SK-N-SH (cell line): ENCODE results near the gene SLC1A2. TPM values are rescaled to one million over a fixed set of nuclear protein-coding genes. Genes with fewer than 3 reads are reported as not detected.

Experiments used
- CTCF ChIA-PET: fragments of 300-600, 350-600 bp; formaldehyde crosslinking; extraction: SDS; loops from one replicate; lab custom pipeline; 2021; lab: Yijun Ruan, JAX
- POLR2A ChIA-PET: fragments of 350-600 bp; sonication (Branson Sonifier 250); formaldehyde crosslinking; extraction: SDS; loops from one replicate; lab custom pipeline; 2020; ENCODE audit warnings: antibody characterized with exemption, inconsistent platforms; lab: Yijun Ruan, JAX
- DNase-seq: peaks from one replicate; pipeline ENCODE4 v3.0.0; 2012
- H2AFZ ChIP-seq: fragments of 200-600 bp; sonication (generic); 2 replicates; pipeline ENCODE4 v1.8.1; 2016; ENCODE audit warnings: antibody characterized with exemption, mild to moderate bottlenecking, low read depth
- H3F3A ChIP-seq: fragments of 200-600 bp; sonication (generic); replicated peaks from 2 replicates; pipeline ENCODE3; 2016; ENCODE audit warnings: antibody characterized with exemption, mild to moderate bottlenecking; ENCODE audit not compliant: insufficient read depth
- H3K27ac ChIP-seq, 2 experiments: fragments of 200-500 bp in 1 of 2; fragments of 200-600 bp in 1 of 2; sonication (Bioruptor generic) in 1 of 2; sonication (generic), shearing (Covaris generic) in 1 of 2; 2 replicates each; pipeline versions ENCODE4 v1.5.1 to v1.6.1; 2014 to 2016; ENCODE audit warnings: low read depth in 2 of 2, inconsistent platforms in 1 of 2, low read length in 1 of 2, mild to moderate bottlenecking in 1 of 2, mixed read lengths in 1 of 2
- H3K27me3 ChIP-seq: fragments of 200-600 bp; sonication (generic), shearing (Covaris generic); 2 replicates; pipeline ENCODE4 v1.6.1; 2016; ENCODE audit warnings: mixed run types; ENCODE audit not compliant: insufficient read depth
- H3K36me3 ChIP-seq, 2 experiments: fragments of 200-500 bp in 1 of 2; fragments of 200-600 bp in 1 of 2; sonication (Bioruptor generic) in 1 of 2; sonication (generic) in 1 of 2; replicated peaks in 1 of 2; 2 replicates each; pipeline versions ENCODE3 to v1.5.1; 2014 to 2016; ENCODE audit warnings: low read length in 1 of 2, mild to moderate bottlenecking in 1 of 2; ENCODE audit not compliant: insufficient read depth in 2 of 2, control insufficient read depth in 1 of 2
- H3K4me1 ChIP-seq, 2 experiments: fragments of 200-500 bp in 1 of 2; fragments of 200-600 bp in 1 of 2; sonication (Bioruptor generic) in 1 of 2; sonication (generic), shearing (Covaris generic) in 1 of 2; 2 replicates each; pipeline versions ENCODE4 v1.5.1 to v1.6.1; 2014 to 2016; ENCODE audit warnings: low read depth in 1 of 2, low read length in 1 of 2, mixed run types in 1 of 2; ENCODE audit not compliant: insufficient read depth in 2 of 2, control insufficient read depth in 1 of 2
- H3K4me2 ChIP-seq: fragments of 200-600 bp; sonication (generic), shearing (Covaris generic); 2 replicates; pipeline ENCODE4 v1.6.1; 2017; ENCODE audit warnings: mixed run types
- H3K4me3 ChIP-seq, 2 experiments: fragments of 200-500 bp in 1 of 2; fragments of 200-600 bp in 1 of 2; sonication (Bioruptor generic) in 1 of 2; sonication (generic), shearing (Covaris generic) in 1 of 2; 2 replicates each; pipeline versions ENCODE4 v1.5.1 to v1.8.1; 2014 to 2016; ENCODE audit warnings: low read depth in 2 of 2, inconsistent platforms in 1 of 2, low read length in 1 of 2, mild to moderate bottlenecking in 1 of 2, mixed read lengths in 1 of 2, moderate library complexity in 1 of 2
- H3K79me2 ChIP-seq: fragments of 200-600 bp; sonication (generic); 2 replicates; pipeline ENCODE4 v1.8.1; 2017; ENCODE audit warnings: mild to moderate bottlenecking; ENCODE audit not compliant: insufficient read depth
- H3K9ac ChIP-seq: fragments of 200-600 bp; sonication (generic); 2 replicates; pipeline ENCODE4 v1.6.1; 2017; ENCODE audit warnings: mixed run types
- H3K9me2 ChIP-seq: fragments of 200-600 bp; sonication (generic); 2 replicates; pipeline ENCODE4 v1.6.1; 2017; ENCODE audit warnings: mixed run types
- H3K9me3 ChIP-seq: fragments of 200-600 bp; sonication (generic); 2 replicates; pipeline ENCODE4 v1.6.1; 2017; ENCODE audit warnings: mixed run types, mild to moderate bottlenecking, moderate library complexity
- H4K20me1 ChIP-seq: fragments of 200-600 bp; sonication (generic); 2 replicates; pipeline ENCODE4 v1.6.1; 2017; ENCODE audit warnings: mild to moderate bottlenecking, mixed run types; ENCODE audit not compliant: insufficient read depth
- CHD2 ChIP-seq: fragments of 150-350 bp; IDR thresholded peaks from 2 replicates; pipeline ENCODE4 v1.6.1; 2018; ENCODE audit warnings: low read length; ENCODE audit not compliant: partially characterized antibody
- EP300 ChIP-seq, 2 experiments: IDR thresholded peaks; 2 replicates each; pipeline versions ENCODE4 v1.4.0 to v1.6.1; 2012; ENCODE audit warnings: borderline replicate concordance in 1 of 2, low read depth in 1 of 2, low read length in 1 of 2
- FOXJ3 ChIP-seq: sonication (generic); formaldehyde crosslinking; IDR thresholded peaks from 2 replicates; pipeline ENCODE4 v1.5.1; 2020; ENCODE audit warnings: mild to moderate bottlenecking, missing genetic modification reagents
- GABPA ChIP-seq: IDR thresholded peaks from 2 replicates; pipeline ENCODE4 v1.4.0; 2012; ENCODE audit warnings: low read depth, mild to moderate bottlenecking
- MAX ChIP-seq: IDR thresholded peaks from 2 replicates; pipeline ENCODE4 v1.4.0; 2012; ENCODE audit warnings: low read depth
- NRF1 ChIP-seq: IDR thresholded peaks from 2 replicates; pipeline ENCODE4 v1.6.1; 2012; ENCODE audit warnings: low read depth, mild to moderate bottlenecking, low read length
- PBX3 ChIP-seq: IDR thresholded peaks from 2 replicates; pipeline ENCODE4; 2012
- RCOR1 ChIP-seq: fragments of 150-350 bp; IDR thresholded peaks from 2 replicates; pipeline ENCODE4 v1.6.1; 2017; ENCODE audit warnings: antibody characterized with exemption, low read length
- RFX5 ChIP-seq: IDR thresholded peaks from 2 replicates; pipeline ENCODE4 v1.6.1; 2012; ENCODE audit warnings: mild to moderate bottlenecking, improper control_type of control experiment, low read length
- TEAD4 ChIP-seq: IDR thresholded peaks from 2 replicates; pipeline ENCODE4 v1.4.0; 2012; ENCODE audit warnings: mild to moderate bottlenecking, borderline replicate concordance; ENCODE audit not compliant: insufficient read depth
- USF2 ChIP-seq: fragments of 150-350 bp; IDR thresholded peaks from 2 replicates; pipeline ENCODE4 v1.6.1; 2017; ENCODE audit warnings: antibody characterized with exemption, low read length, low read depth, borderline replicate concordance
- YY1 ChIP-seq: IDR thresholded peaks from 2 replicates; pipeline ENCODE4 v1.4.0; 2012; ENCODE audit warnings: low read depth, mild to moderate bottlenecking
- ZBTB33 ChIP-seq: IDR thresholded peaks from 2 replicates; pipeline ENCODE4 v1.4.0; 2012; ENCODE audit warnings: low read depth, borderline replicate concordance
- WGBS: methylation state at CpG from one replicate; pipeline ENCODE4 v1.1.6; 2017; ENCODE audit warnings: low lambda C conversion rate; 5-methylcytosine and 5-hydroxymethylcytosine counted together
- polyA plus RNA-seq, 3 experiments: library from polyadenylated mRNA; depleted of rRNA; stranded (reverse); fragments of >200 nt; gene quantifications; 2 replicates each; pipeline ENCODE4 v1.2.3, GENCODE V29; 2012

The SLC1A2 gene
- polyA plus RNA-seq, 1 of the 3 experiments (the other 2 are of a cell fraction), result under 0.01 TPM

- H3K27me3 ChIP-seq, result no peaks in the 10 kb centered on the region
- H3K79me2 ChIP-seq, result no peaks in the 10 kb centered on the region
- peaks cover 11% of the 10 kb centered on the region for H3F3A ChIP-seq
- H3K9me3 ChIP-seq, result no peaks in the 10 kb centered on the region
- no peaks in the 10 kb centered on the region for H3K36me3 ChIP-seq
- WGBS, result 65% methylated on average over 2 of the region's 2 CpGs
- H2AFZ ChIP-seq, result no peak overlapping the region
- H4K20me1 ChIP-seq, result no peaks in the 10 kb centered on the region
- no peak overlapping the region for H3K9ac ChIP-seq
- CTCF ChIA-PET, result interaction anchor here (0.7 to 2.5 kb wide), 4 partner anchors 13 to 331 kb away, joined by 4 to 9 read pairs (median 6); no protein-coding TSS in a partner anchor
- no peak overlapping the region for H3K27ac ChIP-seq
- no peak overlapping the region for H3K4me3 ChIP-seq
- TF ChIP-seq TEAD4, result no peak
- TF ChIP-seq, all 33 proteins: peak for 0
- peaks cover 0 to 12% of the 10 kb centered on the region in 2 experiments; a peak in 3 of 4 replicates for H3K4me1 ChIP-seq
- no peak overlapping the region for H3K4me2 ChIP-seq
- DNase-seq, result no peak
- H3K9me2 ChIP-seq, result no peaks in the 10 kb centered on the region
- POLR2A ChIA-PET, result no interaction called here
Measured at GRCh38 chr11:35257281-35257680, 162.1 kb downstream of the SLC1A2 start.

GRCh38 chr11:35256296-35256695 lies 163.1 kb downstream of the SLC1A2 start:
- H2AFZ ChIP-seq, result no peak overlapping the region
- no peak overlapping the region for H3K4me3 ChIP-seq
- ChIA-PET POLR2A (no interaction called here), CTCF (interaction anchor here (1.0 to 2.4 kb wide), 3 partner anchors 136 to 330 kb away, joined by 3 to 7 read pairs (median 4); no protein-coding TSS in a partner anchor)
- H3K4me2 ChIP-seq, result no peak overlapping the region
- H3F3A ChIP-seq, result peaks cover 11% of the 10 kb centered on the region
- H3K27ac ChIP-seq, result no peak overlapping the region
- no peak for DNase-seq
- H3K9ac ChIP-seq, result no peak overlapping the region
- no peaks in the 10 kb centered on the region for H3K36me3 ChIP-seq
- no peaks in the 10 kb centered on the region for H3K9me3 ChIP-seq
- TF ChIP-seq RCOR1 (no peak), FOXJ3 (CRISPR knock-in tag) (no peak), PBX3 (no peak), CHD2 (no peak), NRF1 (no peak), ZBTB33 (no peak)
- H3K27me3 ChIP-seq, result no peaks in the 10 kb centered on the region
- H3K9me2 ChIP-seq, result no peaks in the 10 kb centered on the region
- H3K79me2 ChIP-seq, result no peaks in the 10 kb centered on the region
- H4K20me1 ChIP-seq, result no peaks in the 10 kb centered on the region
- H3K4me1 ChIP-seq, result peaks cover 0 to 12% of the 10 kb centered on the region in 2 experiments; a peak in 3 of 4 replicates

GRCh38 chr11:35255514-35255913 lies 163.8 kb downstream of the SLC1A2 start:
- H3K9ac ChIP-seq, result no peak overlapping the region
- no peaks in the 10 kb centered on the region for H3K36me3 ChIP-seq
- no peaks in the 10 kb centered on the region for H3K27me3 ChIP-seq
- H3K27ac ChIP-seq, result no peak overlapping the region
- no peaks in the 10 kb centered on the region for H3K79me2 ChIP-seq
- no peak overlapping the region for H3K4me2 ChIP-seq
- H3F3A ChIP-seq, result peaks cover 11% of the 10 kb centered on the region
- no peak overlapping the region for H3K4me3 ChIP-seq
- H3K9me2 ChIP-seq, result no peaks in the 10 kb centered on the region
- no peaks in the 10 kb centered on the region for H4K20me1 ChIP-seq
- CTCF ChIA-PET, result interaction anchor here (1.0 to 1.4 kb wide), 2 partner anchors 17 to 329 kb away, joined by 3 to 4 read pairs; no protein-coding TSS in a partner anchor
- POLR2A ChIA-PET, result no interaction called here
- no peaks in the 10 kb centered on the region for H3K9me3 ChIP-seq
- no peak overlapping the region for H2AFZ ChIP-seq
- H3K4me1 ChIP-seq, result peaks cover 0 to 11% of the 10 kb centered on the region in 2 experiments; a peak in 3 of 4 replicates
- no peak for DNase-seq
- 88% methylated on average over 2 of the region's 2 CpGs for WGBS
- TF ChIP-seq EP300 (IDR thresholded peaks at IDR 0.05; ENCODE audit: borderline replicate concordance in 1 of 2, low read depth in 1 of 2, low read length in 1 of 2), result no peak
- TF ChIP-seq ZBTB33, result no peak
- no peak for TF ChIP-seq RFX5
- TF ChIP-seq PBX3, result no peak
- no peak for TF ChIP-seq MAX
- no peak for TF ChIP-seq GABPA
- TF ChIP-seq USF2, result no peak
- no peak for TF ChIP-seq YY1
